K562 (cell line): ENCODE measurements around the gene RAB7A. TPM values are rescaled to one million over a fixed set of nuclear protein-coding genes. Genes with fewer than 3 reads are reported as not detected.

Experiments
- CTBP1 ChIP-seq: fragments of 450-650 bp; IDR thresholded peaks from 2 replicates; pipeline ENCODE4 v1.6.1; 2016; ENCODE audit warnings: borderline replicate concordance
- DNMT1 ChIP-seq: fragments of 450-650 bp; IDR thresholded peaks from 2 replicates; pipeline ENCODE4 v1.6.1; 2016; ENCODE audit warnings: antibody characterized with exemption, mild to moderate bottlenecking
- FUS ChIP-seq: fragments of 200-400 bp; formaldehyde crosslinking; optimal IDR thresholded peaks from 2 replicates; pipeline ENCODE3; 2017; ENCODE audit warnings: low read depth, low read length
- KDM1A ChIP-seq, 2 experiments: fragments of 450-650 bp; IDR thresholded peaks; 2 replicates each; pipeline ENCODE4 v1.6.1; 2016; ENCODE audit warnings: mild to moderate bottlenecking in 2 of 2
- L3MBTL2 ChIP-seq: fragments of 450-650 bp; IDR thresholded peaks from 2 replicates; pipeline ENCODE4 v1.6.1; 2016; ENCODE audit warnings: mild to moderate bottlenecking, moderate library complexity
- LCOR ChIP-seq: sonication (generic); formaldehyde crosslinking; IDR thresholded peaks from 2 replicates; pipeline ENCODE4 v1.8.0; 2022; ENCODE audit warnings: mild to moderate bottlenecking, missing genetic modification reagents
- MYBL2 ChIP-seq, 2 experiments: fragments of 450-650 bp in 1 of 2; sonication (generic) in 1 of 2; formaldehyde crosslinking in 1 of 2; IDR thresholded peaks; 2 replicates each; pipeline versions ENCODE4 v1.6.1 to v1.8.1; 2017 to 2022; ENCODE audit warnings: borderline replicate concordance in 1 of 2, inconsistent platforms in 1 of 2, low read depth in 1 of 2, mild to moderate bottlenecking in 1 of 2, missing genetic modification reagents in 1 of 2, moderate library complexity in 1 of 2
- NCOR1 ChIP-seq: fragments of 450-650 bp; IDR thresholded peaks from 2 replicates; pipeline ENCODE4 v1.6.1; 2016; ENCODE audit warnings: mild to moderate bottlenecking, moderate library complexity
- POLR2A ChIP-seq: fragments of 450-650 bp; conservative IDR thresholded peaks from 2 replicates; pipeline ENCODE4 v1.6.1; 2016
- PRPF4 ChIP-seq: fragments of 200-400 bp; formaldehyde crosslinking; IDR thresholded peaks from one replicate; pipeline ENCODE4 v1.6.1; 2017; ENCODE audit warnings: low read length, low read depth, mild to moderate bottlenecking; ENCODE audit not compliant: insufficient read depth, poor library complexity, severe bottlenecking
- SIX5 ChIP-seq, 2 experiments: IDR thresholded peaks; 2 replicates each; pipeline ENCODE4 v1.6.1; 2011; ENCODE audit warnings: low read length in 2 of 2, borderline replicate concordance in 1 of 2, low read depth in 1 of 2, mild to moderate bottlenecking in 1 of 2, moderate library complexity in 1 of 2; ENCODE audit not compliant: insufficient read depth in 1 of 2
- SMC3 ChIP-seq: conservative IDR thresholded peaks from 2 replicates; pipeline ENCODE4 v1.6.1; 2011; ENCODE audit warnings: low read depth, low read length, improper control_type of control experiment; ENCODE audit not compliant: insufficient read depth
- SOX6 ChIP-seq: fragments of 450-650 bp; IDR thresholded peaks from 2 replicates; pipeline ENCODE4 v1.6.1; 2014; ENCODE audit warnings: mild to moderate bottlenecking
- TAF7 ChIP-seq: fragments of 450-650 bp; IDR thresholded peaks from 2 replicates; pipeline ENCODE4 v1.6.1; 2016; ENCODE audit warnings: missing genetic modification characterization, missing compliant biosample characterization
- TEAD1 ChIP-seq, 2 experiments: fragments of 450-650 bp in 1 of 2; sonication (generic) in 1 of 2; formaldehyde crosslinking; IDR thresholded peaks; 2 replicates each; pipeline versions ENCODE4 v1.4.0 to v1.8.0; 2020 to 2022; ENCODE audit warnings: mild to moderate bottlenecking in 2 of 2, missing genetic modification reagents in 1 of 2
- U2AF1 ChIP-seq: fragments of 200-400 bp; formaldehyde crosslinking; optimal IDR thresholded peaks from 2 replicates; pipeline ENCODE3; 2017; ENCODE audit warnings: mild to moderate bottlenecking, low read depth, low read length, moderate library complexity
- XRCC5 ChIP-seq: fragments of 200-400 bp; formaldehyde crosslinking; IDR thresholded peaks from 2 replicates; pipeline ENCODE4 v1.6.1; 2017; ENCODE audit warnings: low read depth, mild to moderate bottlenecking, low read length
- ZNF696 ChIP-seq: fragments of 250-450 bp; sonication (Bioruptor Pico); conservative IDR thresholded peaks from 2 replicates; pipeline ENCODE4 v1.4.0; 2020; ENCODE audit warnings: mild to moderate bottlenecking, moderate library complexity
- ZNF76 ChIP-seq: fragments of 250-450 bp; sonication (Bioruptor Pico); IDR thresholded peaks from 2 replicates; pipeline ENCODE4 v1.4.0; 2020; ENCODE audit warnings: mild to moderate bottlenecking, moderate library complexity, borderline replicate concordance
- polyA plus RNA-seq, 8 experiments: library from polyadenylated mRNA; depleted of rRNA in 4 of 8; stranded (reverse) in 5 of 8; unstranded in 3 of 8; fragments of >200 nt; fragmentation: Nextera tagmentation in 2 of 8; fragmentation: Illumina TruSeq in 1 of 8; extraction: Ambion mirVana in 2 of 8; extraction: Trizol in 1 of 8; gene quantifications; 2 replicates each; pipeline versions ENCODE4 v1.2.1 to v1.2.3, GENCODE V29; 2011 to 2014; ENCODE audit warnings: inconsistent platforms in 1 of 8, missing spikeins in 1 of 8
- total RNA-seq, 7 experiments: library from RNA; depleted of rRNA in 6 of 7; stranded (reverse); fragments of >200 nt in 6 of 7; fragmentation: Illumina TruSeq in 2 of 7; extraction: Trizol in 2 of 7; gene quantifications; 2 replicates each; pipeline versions ENCODE4 v1.2.1 to v1.2.3, GENCODE V29; 2011 to 2021; ENCODE audit warnings: low replicate concordance in 1 of 7
- TF ChIP-seq, protein P1 (sequence below): sonication (generic); formaldehyde crosslinking; IDR thresholded peaks from 2 replicates; pipeline ENCODE4 v1.8.1; 2023; ENCODE audit warnings: mild to moderate bottlenecking, missing genetic modification reagents
- TF ChIP-seq, protein P2 (sequence below): fragments of 450-650 bp; IDR thresholded peaks from 2 replicates; pipeline ENCODE4 v1.7.1; 2018; ENCODE audit warnings: mild to moderate bottlenecking, low read depth; ENCODE audit not compliant: partially characterized antibody
- TF ChIP-seq, protein P3 (sequence below): fragments of 200-800 bp; sonication (Bioruptor generic); IDR thresholded peaks from 2 replicates; pipeline ENCODE4 v1.6.1; 2017; ENCODE audit warnings: missing genetic modification characterization, missing compliant biosample characterization

The RAB7A gene
- total and polyA plus RNA-seq, 9 of the 15 experiments (the other 6 are each of a cell fraction or from before 2014, with no cell fraction given) = 30.9 to 204 (median 72.8) TPM

DNA sequence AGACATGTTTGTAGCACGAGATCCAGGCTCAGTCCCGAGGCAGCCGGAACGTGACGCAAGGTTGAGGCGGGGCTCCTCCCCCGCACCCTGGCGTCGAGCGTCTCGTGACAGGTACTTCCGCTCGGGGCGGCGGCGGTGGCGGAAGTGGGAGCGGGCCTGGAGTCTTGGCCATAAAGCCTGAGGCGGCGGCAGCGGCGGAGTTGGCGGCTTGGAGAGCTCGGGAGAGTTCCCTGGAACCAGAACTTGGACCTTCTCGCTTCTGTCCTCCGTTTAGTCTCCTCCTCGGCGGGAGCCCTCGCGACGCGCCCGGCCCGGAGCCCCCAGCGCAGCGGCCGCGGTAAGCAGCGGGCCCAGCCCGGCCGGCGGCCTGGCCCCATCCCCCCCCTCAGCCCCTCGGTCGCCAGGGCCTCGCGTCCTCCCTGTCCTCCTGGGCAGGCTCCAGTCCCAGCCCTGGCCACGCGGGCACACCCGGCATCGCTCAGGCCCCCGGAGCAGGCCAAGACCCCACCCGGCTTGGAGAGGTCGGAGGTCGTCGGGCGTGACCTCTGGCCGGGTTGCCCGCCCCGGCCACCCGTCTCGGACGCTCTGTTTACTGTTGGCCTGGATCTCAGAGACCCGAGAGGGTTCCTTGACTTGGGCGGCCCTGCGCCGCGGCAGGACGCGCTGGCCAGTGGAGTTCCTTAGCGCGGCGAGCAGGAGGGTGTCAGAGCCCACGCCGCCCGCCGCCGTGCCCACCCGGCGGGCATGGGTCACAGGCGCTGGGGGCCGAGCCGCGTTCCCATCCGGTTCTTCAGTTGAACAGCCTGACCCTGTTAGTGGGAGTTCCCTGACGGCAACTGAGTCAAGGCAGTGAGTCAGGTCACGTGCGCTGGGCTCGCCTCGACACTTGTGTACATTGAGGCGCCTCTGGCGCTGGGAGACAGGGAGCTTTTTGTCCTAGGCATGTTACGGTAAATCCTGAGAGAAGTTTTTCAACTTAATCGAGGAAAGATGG lies at the start of gene RAB7A (continued):
- peak; percentile 14 for TF ChIP-seq L3MBTL2
- TF ChIP-seq, protein P1, sequence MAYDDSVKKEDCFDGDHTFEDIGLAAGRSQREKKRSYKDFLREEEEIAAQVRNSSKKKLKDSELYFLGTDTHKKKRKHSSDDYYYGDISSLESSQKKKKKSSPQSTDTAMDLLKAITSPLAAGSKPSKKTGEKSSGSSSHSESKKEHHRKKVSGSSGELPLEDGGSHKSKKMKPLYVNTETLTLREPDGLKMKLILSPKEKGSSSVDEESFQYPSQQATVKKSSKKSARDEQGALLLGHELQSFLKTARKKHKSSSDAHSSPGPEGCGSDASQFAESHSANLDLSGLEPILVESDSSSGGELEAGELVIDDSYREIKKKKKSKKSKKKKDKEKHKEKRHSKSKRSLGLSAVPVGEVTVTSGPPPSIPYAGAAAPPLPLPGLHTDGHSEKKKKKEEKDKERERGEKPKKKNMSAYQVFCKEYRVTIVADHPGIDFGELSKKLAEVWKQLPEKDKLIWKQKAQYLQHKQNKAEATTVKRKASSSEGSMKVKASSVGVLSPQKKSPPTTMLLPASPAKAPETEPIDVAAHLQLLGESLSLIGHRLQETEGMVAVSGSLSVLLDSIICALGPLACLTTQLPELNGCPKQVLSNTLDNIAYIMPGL (CRISPR knock-in tag) = no peak
- peak; percentile 75 for TF ChIP-seq LCOR (CRISPR knock-in tag)
- TF ChIP-seq SIX5 (IDR thresholded peaks at IDR 0.05; ENCODE audit: borderline replicate concordance in 1 of 2, insufficient read depth in 1 of 2, low read depth in 1 of 2, low read length in 2 of 2) = peak in 1 of 2 experiments; percentile 62; a peak in 1 of 4 replicates
- no peak for TF ChIP-seq PRPF4
- no peak for TF ChIP-seq ZNF696 (CRISPR knock-in tag)
- TF ChIP-seq, protein P2, sequence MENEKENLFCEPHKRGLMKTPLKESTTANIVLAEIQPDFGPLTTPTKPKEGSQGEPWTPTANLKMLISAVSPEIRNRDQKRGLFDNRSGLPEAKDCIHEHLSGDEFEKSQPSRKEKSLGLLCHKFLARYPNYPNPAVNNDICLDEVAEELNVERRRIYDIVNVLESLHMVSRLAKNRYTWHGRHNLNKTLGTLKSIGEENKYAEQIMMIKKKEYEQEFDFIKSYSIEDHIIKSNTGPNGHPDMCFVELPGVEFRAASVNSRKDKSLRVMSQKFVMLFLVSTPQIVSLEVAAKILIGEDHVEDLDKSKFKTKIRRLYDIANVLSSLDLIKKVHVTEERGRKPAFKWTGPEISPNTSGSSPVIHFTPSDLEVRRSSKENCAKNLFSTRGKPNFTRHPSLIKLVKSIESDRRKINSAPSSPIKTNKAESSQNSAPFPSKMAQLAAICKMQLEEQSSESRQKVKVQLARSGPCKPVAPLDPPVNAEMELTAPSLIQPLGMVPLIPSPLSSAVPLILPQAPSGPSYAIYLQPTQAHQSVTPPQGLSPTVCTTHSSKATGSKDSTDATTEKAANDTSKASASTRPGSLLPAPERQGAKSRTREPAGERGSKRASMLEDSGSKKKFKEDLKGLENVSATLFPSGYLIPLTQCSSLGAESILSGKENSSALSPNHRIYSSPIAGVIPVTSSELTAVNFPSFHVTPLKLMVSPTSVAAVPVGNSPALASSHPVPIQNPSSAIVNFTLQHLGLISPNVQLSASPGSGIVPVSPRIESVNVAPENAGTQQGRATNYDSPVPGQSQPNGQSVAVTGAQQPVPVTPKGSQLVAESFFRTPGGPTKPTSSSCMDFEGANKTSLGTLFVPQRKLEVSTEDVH = peak; percentile 69
- TF ChIP-seq NCOR1 = peak; percentile 53; the same call in 1 of the 2 replicates
- no peak; a peak in 2 of 4 replicates for TF ChIP-seq TEAD1 (CRISPR knock-in tag; IDR thresholded peaks at IDR 0.05)
- TF ChIP-seq ZNF76 = no peak
- no peak for TF ChIP-seq XRCC5
- no peak for TF ChIP-seq DNMT1
- TF ChIP-seq SMC3 = no peak
- TF ChIP-seq U2AF1 = no peak
- no peak for TF ChIP-seq FUS
- peak; percentile 86 for TF ChIP-seq POLR2A
- no peak for TF ChIP-seq TAF7 (tag)
- peak; percentile 41; the same call in 1 of the 2 replicates for TF ChIP-seq CTBP1
- TF ChIP-seq MYBL2 (IDR thresholded peaks at IDR 0.05; ENCODE audit: low read depth) = no peak
- no peak for TF ChIP-seq MYBL2 (CRISPR knock-in tag; IDR thresholded peaks at IDR 0.05; ENCODE audit: borderline replicate concordance)
- TF ChIP-seq, protein P3, sequence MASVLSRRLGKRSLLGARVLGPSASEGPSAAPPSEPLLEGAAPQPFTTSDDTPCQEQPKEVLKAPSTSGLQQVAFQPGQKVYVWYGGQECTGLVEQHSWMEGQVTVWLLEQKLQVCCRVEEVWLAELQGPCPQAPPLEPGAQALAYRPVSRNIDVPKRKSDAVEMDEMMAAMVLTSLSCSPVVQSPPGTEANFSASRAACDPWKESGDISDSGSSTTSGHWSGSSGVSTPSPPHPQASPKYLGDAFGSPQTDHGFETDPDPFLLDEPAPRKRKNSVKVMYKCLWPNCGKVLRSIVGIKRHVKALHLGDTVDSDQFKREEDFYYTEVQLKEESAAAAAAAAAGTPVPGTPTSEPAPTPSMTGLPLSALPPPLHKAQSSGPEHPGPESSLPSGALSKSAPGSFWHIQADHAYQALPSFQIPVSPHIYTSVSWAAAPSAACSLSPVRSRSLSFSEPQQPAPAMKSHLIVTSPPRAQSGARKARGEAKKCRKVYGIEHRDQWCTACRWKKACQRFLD (CRISPR knock-in tag) = peak; percentile 91; the same call in 1 of the 2 replicates
- TF ChIP-seq SOX6 = peak; percentile 65; the same call in 1 of the 2 replicates
- TF ChIP-seq KDM1A (IDR thresholded peaks at IDR 0.05) = no peak
